GM23338 (cell line): ENCODE results near the gene TPH1. TPM values are rescaled to one million over a fixed set of nuclear protein-coding genes. Genes with fewer than 3 reads are reported as not detected.

ENCODE experiments used
- ATAC-seq: fragments of 200-7000 bp; cut with Tn5 transposase; 3 replicates; pipeline ENCODE4 v1.9.1; 2020
- DNase-seq: peaks from one replicate; pipeline ENCODE4 v3.0.0-alpha.2; 2015; ENCODE audit warnings: low spot score
- H2AFZ ChIP-seq: fragments of 200-600 bp; sonication (generic); 2 replicates; pipeline ENCODE4 v1.8.0; 2016; ENCODE audit warnings: antibody characterized with exemption, mild to moderate bottlenecking, moderate library complexity
- H3F3A ChIP-seq: fragments of 200-600 bp; sonication (generic); replicated peaks from 2 replicates; pipeline ENCODE4 v1.8.0; 2017; ENCODE audit warnings: antibody characterized with exemption, mixed run types, low read depth
- H3K27ac ChIP-seq: fragments of 200-600 bp; sonication (generic); 2 replicates; pipeline ENCODE4 v1.6.1; 2016; ENCODE audit warnings: low read depth
- H3K27me3 ChIP-seq: fragments of 200-600 bp; sonication (generic); 2 replicates; pipeline ENCODE4 v1.8.0; 2016; ENCODE audit warnings: mild to moderate bottlenecking, mixed run types, moderate library complexity; ENCODE audit not compliant: insufficient read depth
- H3K36me3 ChIP-seq: fragments of 200-600 bp; sonication (generic); 2 replicates; pipeline ENCODE4 v1.8.0; 2016; ENCODE audit warnings: mild to moderate bottlenecking; ENCODE audit not compliant: insufficient read depth
- H3K4me1 ChIP-seq: fragments of 200-600 bp; sonication (generic); 2 replicates; pipeline ENCODE4 v1.8.0; 2016; ENCODE audit warnings: mild to moderate bottlenecking, moderate library complexity; ENCODE audit not compliant: insufficient read depth
- H3K4me2 ChIP-seq: fragments of 200-600 bp; sonication (generic); 2 replicates; pipeline ENCODE4 v1.7.1; 2017; ENCODE audit warnings: mixed run types
- H3K4me3 ChIP-seq: fragments of 200-600 bp; sonication (generic); 2 replicates; pipeline ENCODE4 v1.6.1; 2016; ENCODE audit warnings: mixed run types
- H3K79me2 ChIP-seq: fragments of 200-600 bp; sonication (generic); replicated peaks from 2 replicates; pipeline ENCODE4 v1.8.0; 2017; ENCODE audit warnings: mild to moderate bottlenecking; ENCODE audit not compliant: insufficient read depth
- H3K9me2 ChIP-seq: fragments of 200-600 bp; sonication (generic); 2 replicates; pipeline ENCODE4 v1.8.0; 2017; ENCODE audit not compliant: insufficient read depth
- H4K20me1 ChIP-seq: fragments of 200-600 bp; sonication (generic); replicated peaks from 2 replicates; pipeline ENCODE4 v1.8.0; 2017; ENCODE audit warnings: mild to moderate bottlenecking; ENCODE audit not compliant: insufficient read depth
- H3K27ac Mint-ChIP-seq: 2 replicates; pipeline ENCODE4 v1.8.0; 2020; ENCODE audit warnings: inconsistent platforms, mild to moderate bottlenecking, moderate library complexity, mixed read lengths
- H3K27me3 Mint-ChIP-seq: 3 replicates; pipeline ENCODE4 v1.8.0; 2022; ENCODE audit warnings: low read depth, mild to moderate bottlenecking, moderate library complexity, mixed read lengths, inconsistent platforms; ENCODE audit not compliant: insufficient read depth, poor library complexity
- H3K36me3 Mint-ChIP-seq: 3 replicates; pipeline ENCODE4 v1.8.0; 2021; ENCODE audit warnings: low read depth, mild to moderate bottlenecking, inconsistent platforms, moderate library complexity, mixed read lengths
- H3K4me1 Mint-ChIP-seq: 3 replicates; pipeline ENCODE4 v1.8.0; 2020; ENCODE audit warnings: mild to moderate bottlenecking, inconsistent platforms, mixed read lengths
- H3K4me3 Mint-ChIP-seq: 3 replicates; pipeline ENCODE4 v1.8.0; 2021; ENCODE audit warnings: moderate library complexity, mild to moderate bottlenecking, inconsistent platforms, mixed read lengths
- H3K9me3 Mint-ChIP-seq: 3 replicates; pipeline ENCODE4 v1.8.0; 2020; ENCODE audit warnings: moderate library complexity, mild to moderate bottlenecking, inconsistent platforms, mixed read lengths
- EZH2 ChIP-seq: fragments of 200-600 bp; sonication (generic); IDR thresholded peaks from one replicate; pipeline ENCODE4 v1.8.0; 2017; ENCODE audit warnings: antibody characterized with exemption, mild to moderate bottlenecking, low read depth; ENCODE audit not compliant: unreplicated experiment
- JUNB ChIP-seq: IDR thresholded peaks from one replicate; pipeline ENCODE4 v1.6.1; 2016; ENCODE audit warnings: antibody characterized with exemption; ENCODE audit not compliant: unreplicated experiment
- NANOG ChIP-seq: IDR thresholded peaks from 2 replicates; pipeline ENCODE4 v1.6.1; 2016; ENCODE audit warnings: antibody characterized with exemption, borderline replicate concordance
- POLR2AphosphoS5 ChIP-seq: IDR thresholded peaks from 2 replicates; pipeline ENCODE4 v1.6.1; 2016; ENCODE audit warnings: antibody characterized with exemption, low read depth
- STAT1 ChIP-seq: IDR thresholded peaks from one replicate; pipeline ENCODE4 v1.6.1; 2016; ENCODE audit warnings: antibody characterized with exemption; ENCODE audit not compliant: unreplicated experiment
- ZNF114 ChIP-seq: fragments of 250-450 bp; sonication (Bioruptor Pico); IDR thresholded peaks from 2 replicates; pipeline ENCODE4 v1.5.0; 2020; ENCODE audit warnings: mild to moderate bottlenecking, moderate library complexity
- ZNF331 ChIP-seq: fragments of 250-450 bp; sonication (Bioruptor Pico); IDR thresholded peaks from 2 replicates; pipeline ENCODE4 v1.5.0; 2020; ENCODE audit warnings: low read depth, mild to moderate bottlenecking, moderate library complexity
- polyA plus RNA-seq: library from polyadenylated mRNA; unstranded; fragments of >200 nt; fragmentation: Nextera tagmentation; extraction: Ambion mirVana; gene quantifications from 2 replicates; pipeline ENCODE4 v1.2.1, GENCODE V29; 2016
- total RNA-seq: library from RNA; depleted of rRNA; stranded (reverse); fragments of >200 nt; shearing (Covaris generic); gene quantifications from 2 replicates; pipeline ENCODE4 v1.2.3, GENCODE V29; 2014
- TF ChIP-seq, protein P1 (sequence below): IDR thresholded peaks from 2 replicates; pipeline ENCODE4 v1.6.1; 2016; ENCODE audit warnings: antibody characterized with exemption
- TF ChIP-seq, protein P2 (sequence below): IDR thresholded peaks from one replicate; pipeline ENCODE4 v1.6.1; 2018; ENCODE audit warnings: antibody characterized with exemption; ENCODE audit not compliant: unreplicated experiment
- TF ChIP-seq, protein P3 (sequence below): fragments of 250-450 bp; sonication (Bioruptor Pico); IDR thresholded peaks from 2 replicates; pipeline ENCODE4 v1.5.0; 2020; ENCODE audit warnings: mild to moderate bottlenecking, moderate library complexity
- TF ChIP-seq, protein P4 (sequence below), 2 experiments: fragments of 200-600 bp in 1 of 2; sonication (generic) in 1 of 2; conservative IDR thresholded peaks; 2 replicates each; pipeline versions ENCODE4 v1.5.1 to v1.6.1; 2016 to 2017; ENCODE audit warnings: antibody characterized with exemption in 2 of 2, low read depth in 2 of 2, mild to moderate bottlenecking in 2 of 2, moderate library complexity in 1 of 2

TPH1 gene
- total and polyA plus RNA-seq, 2 experiments from 2014 or later: 0.07 to 0.13 TPM

DNA sequence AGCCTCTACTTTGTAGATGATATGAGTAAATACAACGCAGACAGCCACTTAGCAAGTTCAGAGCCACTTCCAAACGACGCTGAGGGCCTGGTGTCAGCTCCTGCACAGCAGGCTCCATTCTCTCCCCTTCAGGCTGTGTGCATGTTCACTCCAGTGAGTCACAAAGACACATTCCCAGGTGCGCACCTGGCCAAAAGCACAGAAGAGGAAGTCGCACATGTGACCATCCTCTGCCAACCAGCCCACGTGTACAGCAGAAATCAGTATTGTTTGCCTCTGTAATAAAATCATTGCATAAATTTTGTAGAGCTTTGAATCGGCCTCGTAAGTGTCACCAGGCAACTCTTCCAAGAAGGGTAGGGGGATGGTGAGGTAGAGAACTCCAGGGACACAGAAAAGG is 19.5 kb upstream of the TPH1 start:
- no peaks in the 10 kb centered on the region; the same call in 1 of the 3 replicates for H3K4me1 Mint-ChIP-seq
- H3K79me2 ChIP-seq: no peaks in the 10 kb centered on the region
- H3K36me3 Mint-ChIP-seq: no peaks in the 10 kb centered on the region
- H3K27me3 Mint-ChIP-seq: peaks cover 2% of the 10 kb centered on the region
- H3K27ac ChIP-seq: no peak overlapping the region
- ATAC-seq (no peak), DNase-seq (no peak)
- H3F3A ChIP-seq: no peaks in the 10 kb centered on the region
- H3K27ac Mint-ChIP-seq: no peak overlapping the region
- no peaks in the 10 kb centered on the region; the same call in 2 of the 3 replicates for H3K9me3 Mint-ChIP-seq
- H3K9me2 ChIP-seq: no peaks in the 10 kb centered on the region
- no peaks in the 10 kb centered on the region for H3K27me3 ChIP-seq
- H2AFZ ChIP-seq: no peak overlapping the region
- no peak overlapping the region for H3K4me2 ChIP-seq
- no peak overlapping the region for H3K4me3 Mint-ChIP-seq
- no peaks in the 10 kb centered on the region for H3K4me1 ChIP-seq
- TF ChIP-seq NANOG (no peak), STAT1 (no peak), ZNF331 (no peak), EZH2 (no peak), ZNF114 (CRISPR knock-in tag) (no peak), POLR2AphosphoS5 (no peak), JUNB (no peak)
- TF ChIP-seq, protein P1, sequence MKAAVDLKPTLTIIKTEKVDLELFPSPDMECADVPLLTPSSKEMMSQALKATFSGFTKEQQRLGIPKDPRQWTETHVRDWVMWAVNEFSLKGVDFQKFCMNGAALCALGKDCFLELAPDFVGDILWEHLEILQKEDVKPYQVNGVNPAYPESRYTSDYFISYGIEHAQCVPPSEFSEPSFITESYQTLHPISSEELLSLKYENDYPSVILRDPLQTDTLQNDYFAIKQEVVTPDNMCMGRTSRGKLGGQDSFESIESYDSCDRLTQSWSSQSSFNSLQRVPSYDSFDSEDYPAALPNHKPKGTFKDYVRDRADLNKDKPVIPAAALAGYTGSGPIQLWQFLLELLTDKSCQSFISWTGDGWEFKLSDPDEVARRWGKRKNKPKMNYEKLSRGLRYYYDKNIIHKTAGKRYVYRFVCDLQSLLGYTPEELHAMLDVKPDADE: no peak
- TF ChIP-seq, protein P2, sequence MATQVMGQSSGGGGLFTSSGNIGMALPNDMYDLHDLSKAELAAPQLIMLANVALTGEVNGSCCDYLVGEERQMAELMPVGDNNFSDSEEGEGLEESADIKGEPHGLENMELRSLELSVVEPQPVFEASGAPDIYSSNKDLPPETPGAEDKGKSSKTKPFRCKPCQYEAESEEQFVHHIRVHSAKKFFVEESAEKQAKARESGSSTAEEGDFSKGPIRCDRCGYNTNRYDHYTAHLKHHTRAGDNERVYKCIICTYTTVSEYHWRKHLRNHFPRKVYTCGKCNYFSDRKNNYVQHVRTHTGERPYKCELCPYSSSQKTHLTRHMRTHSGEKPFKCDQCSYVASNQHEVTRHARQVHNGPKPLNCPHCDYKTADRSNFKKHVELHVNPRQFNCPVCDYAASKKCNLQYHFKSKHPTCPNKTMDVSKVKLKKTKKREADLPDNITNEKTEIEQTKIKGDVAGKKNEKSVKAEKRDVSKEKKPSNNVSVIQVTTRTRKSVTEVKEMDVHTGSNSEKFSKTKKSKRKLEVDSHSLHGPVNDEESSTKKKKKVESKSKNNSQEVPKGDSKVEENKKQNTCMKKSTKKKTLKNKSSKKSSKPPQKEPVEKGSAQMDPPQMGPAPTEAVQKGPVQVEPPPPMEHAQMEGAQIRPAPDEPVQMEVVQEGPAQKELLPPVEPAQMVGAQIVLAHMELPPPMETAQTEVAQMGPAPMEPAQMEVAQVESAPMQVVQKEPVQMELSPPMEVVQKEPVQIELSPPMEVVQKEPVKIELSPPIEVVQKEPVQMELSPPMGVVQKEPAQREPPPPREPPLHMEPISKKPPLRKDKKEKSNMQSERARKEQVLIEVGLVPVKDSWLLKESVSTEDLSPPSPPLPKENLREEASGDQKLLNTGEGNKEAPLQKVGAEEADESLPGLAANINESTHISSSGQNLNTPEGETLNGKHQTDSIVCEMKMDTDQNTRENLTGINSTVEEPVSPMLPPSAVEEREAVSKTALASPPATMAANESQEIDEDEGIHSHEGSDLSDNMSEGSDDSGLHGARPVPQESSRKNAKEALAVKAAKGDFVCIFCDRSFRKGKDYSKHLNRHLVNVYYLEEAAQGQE: no peak
- TF ChIP-seq, protein P3, sequence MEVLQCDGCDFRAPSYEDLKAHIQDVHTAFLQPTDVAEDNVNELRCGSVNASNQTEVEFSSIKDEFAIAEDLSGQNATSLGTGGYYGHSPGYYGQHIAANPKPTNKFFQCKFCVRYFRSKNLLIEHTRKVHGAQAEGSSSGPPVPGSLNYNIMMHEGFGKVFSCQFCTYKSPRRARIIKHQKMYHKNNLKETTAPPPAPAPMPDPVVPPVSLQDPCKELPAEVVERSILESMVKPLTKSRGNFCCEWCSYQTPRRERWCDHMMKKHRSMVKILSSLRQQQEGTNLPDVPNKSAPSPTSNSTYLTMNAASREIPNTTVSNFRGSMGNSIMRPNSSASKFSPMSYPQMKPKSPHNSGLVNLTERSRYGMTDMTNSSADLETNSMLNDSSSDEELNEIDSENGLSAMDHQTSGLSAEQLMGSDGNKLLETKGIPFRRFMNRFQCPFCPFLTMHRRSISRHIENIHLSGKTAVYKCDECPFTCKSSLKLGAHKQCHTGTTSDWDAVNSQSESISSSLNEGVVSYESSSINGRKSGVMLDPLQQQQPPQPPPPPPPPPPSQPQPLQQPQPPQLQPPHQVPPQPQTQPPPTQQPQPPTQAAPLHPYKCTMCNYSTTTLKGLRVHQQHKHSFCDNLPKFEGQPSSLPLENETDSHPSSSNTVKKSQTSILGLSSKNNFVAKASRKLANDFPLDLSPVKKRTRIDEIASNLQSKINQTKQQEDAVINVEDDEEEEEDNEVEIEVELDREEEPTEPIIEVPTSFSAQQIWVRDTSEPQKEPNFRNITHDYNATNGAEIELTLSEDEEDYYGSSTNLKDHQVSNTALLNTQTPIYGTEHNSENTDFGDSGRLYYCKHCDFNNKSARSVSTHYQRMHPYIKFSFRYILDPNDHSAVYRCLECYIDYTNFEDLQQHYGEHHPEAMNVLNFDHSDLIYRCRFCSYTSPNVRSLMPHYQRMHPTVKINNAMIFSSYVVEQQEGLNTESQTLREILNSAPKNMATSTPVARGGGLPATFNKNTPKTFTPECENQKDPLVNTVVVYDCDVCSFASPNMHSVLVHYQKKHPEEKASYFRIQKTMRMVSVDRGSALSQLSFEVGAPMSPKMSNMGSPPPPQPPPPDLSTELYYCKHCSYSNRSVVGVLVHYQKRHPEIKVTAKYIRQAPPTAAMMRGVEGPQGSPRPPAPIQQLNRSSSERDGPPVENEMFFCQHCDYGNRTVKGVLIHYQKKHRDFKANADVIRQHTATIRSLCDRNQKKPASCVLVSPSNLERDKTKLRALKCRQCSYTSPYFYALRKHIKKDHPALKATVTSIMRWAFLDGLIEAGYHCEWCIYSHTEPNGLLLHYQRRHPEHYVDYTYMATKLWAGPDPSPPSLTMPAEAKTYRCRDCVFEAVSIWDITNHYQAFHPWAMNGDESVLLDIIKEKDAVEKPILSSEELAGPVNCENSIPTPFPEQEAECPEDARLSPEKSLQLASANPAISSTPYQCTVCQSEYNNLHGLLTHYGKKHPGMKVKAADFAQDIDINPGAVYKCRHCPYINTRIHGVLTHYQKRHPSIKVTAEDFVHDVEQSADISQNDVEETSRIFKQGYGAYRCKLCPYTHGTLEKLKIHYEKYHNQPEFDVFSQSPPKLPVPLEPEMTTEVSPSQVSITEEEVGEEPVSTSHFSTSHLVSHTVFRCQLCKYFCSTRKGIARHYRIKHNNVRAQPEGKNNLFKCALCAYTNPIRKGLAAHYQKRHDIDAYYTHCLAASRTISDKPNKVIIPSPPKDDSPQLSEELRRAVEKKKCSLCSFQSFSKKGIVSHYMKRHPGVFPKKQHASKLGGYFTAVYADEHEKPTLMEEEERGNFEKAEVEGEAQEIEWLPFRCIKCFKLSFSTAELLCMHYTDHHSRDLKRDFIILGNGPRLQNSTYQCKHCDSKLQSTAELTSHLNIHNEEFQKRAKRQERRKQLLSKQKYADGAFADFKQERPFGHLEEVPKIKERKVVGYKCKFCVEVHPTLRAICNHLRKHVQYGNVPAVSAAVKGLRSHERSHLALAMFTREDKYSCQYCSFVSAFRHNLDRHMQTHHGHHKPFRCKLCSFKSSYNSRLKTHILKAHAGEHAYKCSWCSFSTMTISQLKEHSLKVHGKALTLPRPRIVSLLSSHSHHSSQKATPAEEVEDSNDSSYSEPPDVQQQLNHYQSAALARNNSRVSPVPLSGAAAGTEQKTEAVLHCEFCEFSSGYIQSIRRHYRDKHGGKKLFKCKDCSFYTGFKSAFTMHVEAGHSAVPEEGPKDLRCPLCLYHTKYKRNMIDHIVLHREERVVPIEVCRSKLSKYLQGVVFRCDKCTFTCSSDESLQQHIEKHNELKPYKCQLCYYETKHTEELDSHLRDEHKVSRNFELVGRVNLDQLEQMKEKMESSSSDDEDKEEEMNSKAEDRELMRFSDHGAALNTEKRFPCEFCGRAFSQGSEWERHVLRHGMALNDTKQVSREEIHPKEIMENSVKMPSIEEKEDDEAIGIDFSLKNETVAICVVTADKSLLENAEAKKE: no peak
- TF ChIP-seq, protein P4, sequence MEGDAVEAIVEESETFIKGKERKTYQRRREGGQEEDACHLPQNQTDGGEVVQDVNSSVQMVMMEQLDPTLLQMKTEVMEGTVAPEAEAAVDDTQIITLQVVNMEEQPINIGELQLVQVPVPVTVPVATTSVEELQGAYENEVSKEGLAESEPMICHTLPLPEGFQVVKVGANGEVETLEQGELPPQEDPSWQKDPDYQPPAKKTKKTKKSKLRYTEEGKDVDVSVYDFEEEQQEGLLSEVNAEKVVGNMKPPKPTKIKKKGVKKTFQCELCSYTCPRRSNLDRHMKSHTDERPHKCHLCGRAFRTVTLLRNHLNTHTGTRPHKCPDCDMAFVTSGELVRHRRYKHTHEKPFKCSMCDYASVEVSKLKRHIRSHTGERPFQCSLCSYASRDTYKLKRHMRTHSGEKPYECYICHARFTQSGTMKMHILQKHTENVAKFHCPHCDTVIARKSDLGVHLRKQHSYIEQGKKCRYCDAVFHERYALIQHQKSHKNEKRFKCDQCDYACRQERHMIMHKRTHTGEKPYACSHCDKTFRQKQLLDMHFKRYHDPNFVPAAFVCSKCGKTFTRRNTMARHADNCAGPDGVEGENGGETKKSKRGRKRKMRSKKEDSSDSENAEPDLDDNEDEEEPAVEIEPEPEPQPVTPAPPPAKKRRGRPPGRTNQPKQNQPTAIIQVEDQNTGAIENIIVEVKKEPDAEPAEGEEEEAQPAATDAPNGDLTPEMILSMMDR (conservative IDR thresholded peaks at IDR 0.05; ENCODE audit: low read depth in 2 of 2): no peak
- no peak overlapping the region for H3K4me3 ChIP-seq
- H4K20me1 ChIP-seq: no peaks in the 10 kb centered on the region; the same call in none of the 2 replicates
- H3K36me3 ChIP-seq: no peaks in the 10 kb centered on the region
